GM19395 (cell line): ENCODE results near the gene RAB3IL1.

Experiments used
- ATAC-seq: cut with Tn5 transposase; IDR thresholded peaks from one replicate; pipeline ENCODE4 v1.9.1; 2021; ENCODE audit warnings: mild to moderate bottlenecking, moderate library complexity; ENCODE audit not compliant: unreplicated experiment

RAB3IL1 gene

GRCh38 chr11:61905801-61906521, 11.4 kb downstream of the RAB3IL1 start:
- ATAC-seq = no peak

GRCh38 chr11:61905067-61905696, 12.2 kb downstream of the RAB3IL1 start:
- ATAC-seq = no peak

GRCh38 chr11:61904539-61905048, 12.8 kb downstream of the RAB3IL1 start:
- no peak for ATAC-seq

- no peak for ATAC-seq
Measured at GRCh38 chr11:61903845-61904244, 13.5 kb downstream of the RAB3IL1 start.

- no peak for ATAC-seq
Measured at GRCh38 chr11:61902313-61902712, 15.1 kb downstream of the RAB3IL1 start.

GRCh38 chr11:61901397-61901796, 16.0 kb downstream of the RAB3IL1 start:
- ATAC-seq = no peak

GRCh38 chr11:61900251-61900650, 17.1 kb downstream of the RAB3IL1 start:
- ATAC-seq = no peak

- peak; percentile 80 for ATAC-seq
Measured at GRCh38 chr11:61899146-61899841, 18.1 kb downstream of the RAB3IL1 start.

- no peak for ATAC-seq
Measured at GRCh38 chr11:61898247-61898582, 19.2 kb downstream of the RAB3IL1 start.

- ATAC-seq = no peak
Measured at GRCh38 chr11:61897387-61898246, 19.7 kb downstream of the RAB3IL1 start.

- ATAC-seq = no peak
Measured at GRCh38 chr11:61896665-61897386, 20.5 kb downstream of the RAB3IL1 start.

GRCh38 chr11:61895718-61896059, 21.7 kb downstream of the RAB3IL1 start:
- ATAC-seq = no peak

GRCh38 chr11:61895046-61895717, 22.2 kb downstream of the RAB3IL1 start:
- no peak for ATAC-seq

- no peak for ATAC-seq
Measured at GRCh38 chr11:61893981-61894380, 23.4 kb downstream of the RAB3IL1 start.

- peak; percentile 12 for ATAC-seq
Measured at GRCh38 chr11:61892085-61892370, 25.3 kb downstream of the RAB3IL1 start.

- peak; percentile 56 for ATAC-seq
Measured at GRCh38 chr11:61891331-61892084, 25.9 kb downstream of the RAB3IL1 start, which contains the start of gene FADS3. Gene FADS3 (minus strand): TSS chr11:61891545. CDS start chr11:61891381, 164 bp downstream.

- peak; percentile 27 for ATAC-seq
Measured at GRCh38 chr11:61890529-61891330, 26.6 kb downstream of the RAB3IL1 start.

- no peak for ATAC-seq
Measured at GRCh38 chr11:61889831-61890230, 27.5 kb downstream of the RAB3IL1 start.
